Subcutaneous abdominal adipose tissue (tissue), 5 donors: ENCODE data around the gene KLHL41.
"Not testable (repeated sequence)": the region's sequence is repeated elsewhere in the genome, so short reads cannot be mapped to it uniquely, and the experiment has no call there.

Experiments
- H3K27ac ChIP-seq: one replicate; pipeline ENCODE4 v1.7.0; 2013; ENCODE audit warnings: low read depth, mild to moderate bottlenecking, inconsistent platforms, low read length, moderate library complexity
- H3K27me3 ChIP-seq, 5 donors: one replicate each; pipeline ENCODE4 v1.7.0; 2013; ENCODE audit warnings: low read length in 5 of 5, inconsistent platforms in 1 of 5; ENCODE audit not compliant: control insufficient read depth in 5 of 5, insufficient read depth in 4 of 5
- H3K36me3 ChIP-seq, 5 donors: one replicate each; pipeline ENCODE4 v1.7.0; 2013; ENCODE audit warnings: low read length in 5 of 5; ENCODE audit not compliant: control insufficient read depth in 5 of 5, insufficient read depth in 5 of 5
- H3K4me1 ChIP-seq, 5 donors: one replicate each; pipeline ENCODE4 v1.7.0; 2013; ENCODE audit warnings: low read length in 5 of 5, mild to moderate bottlenecking in 3 of 5, moderate library complexity in 1 of 5; ENCODE audit not compliant: control insufficient read depth in 5 of 5, insufficient read depth in 5 of 5
- H3K4me3 ChIP-seq, 5 donors: one replicate each; pipeline ENCODE4 v1.7.0; 2013; ENCODE audit warnings: low read length in 5 of 5, low read depth in 1 of 5
- H3K9ac ChIP-seq, 5 donors: one replicate each; pipeline ENCODE4 v1.7.0; 2013; ENCODE audit warnings: low read length in 5 of 5, mild to moderate bottlenecking in 4 of 5, moderate library complexity in 3 of 5
- H3K9me3 ChIP-seq, 5 donors: one replicate each; pipeline ENCODE4 v1.7.0; 2013; ENCODE audit warnings: low read length in 5 of 5; ENCODE audit not compliant: control insufficient read depth in 5 of 5
- donor health status: healthy.
- donor health status: healthy.
- donor health status: healthy.
- donor health status: healthy.
- donor health status: healthy.

The KLHL41 gene

DNA sequence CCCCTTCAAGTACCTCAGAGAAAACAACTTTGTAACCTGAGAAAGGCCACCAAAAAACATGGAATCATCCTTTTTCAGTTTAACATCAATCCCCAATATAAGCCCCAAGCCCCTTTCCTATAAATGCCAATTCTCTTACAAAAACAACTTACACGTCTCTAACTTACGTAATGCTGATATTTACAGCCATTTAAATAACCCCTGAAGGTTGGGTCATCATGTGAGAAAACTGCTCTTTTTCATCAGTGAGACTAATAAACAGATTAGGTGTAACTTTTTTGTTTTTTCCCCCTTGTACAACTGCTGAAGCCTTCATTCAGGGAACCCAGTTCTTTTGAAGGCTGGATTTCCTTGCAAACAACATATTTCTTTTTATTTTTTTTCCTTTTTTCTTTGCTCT is 60.4 kb downstream of the KLHL41 start:
- H3K27ac ChIP-seq = no peak overlapping the region
- no peaks in the 10 kb centered on the region for H3K27me3 ChIP-seq
- no peaks in the 10 kb centered on the region for H3K9me3 ChIP-seq
- H3K36me3 ChIP-seq = peaks cover 0 to 2% (median 0%) of the 10 kb centered on the region in 5 donors
- H3K4me1 ChIP-seq = peaks cover 0 to 13% (median 8%) of the 10 kb centered on the region in 5 donors
- H3K9ac ChIP-seq = no peak overlapping the region
- H3K4me3 ChIP-seq = no peak overlapping the region

DNA sequence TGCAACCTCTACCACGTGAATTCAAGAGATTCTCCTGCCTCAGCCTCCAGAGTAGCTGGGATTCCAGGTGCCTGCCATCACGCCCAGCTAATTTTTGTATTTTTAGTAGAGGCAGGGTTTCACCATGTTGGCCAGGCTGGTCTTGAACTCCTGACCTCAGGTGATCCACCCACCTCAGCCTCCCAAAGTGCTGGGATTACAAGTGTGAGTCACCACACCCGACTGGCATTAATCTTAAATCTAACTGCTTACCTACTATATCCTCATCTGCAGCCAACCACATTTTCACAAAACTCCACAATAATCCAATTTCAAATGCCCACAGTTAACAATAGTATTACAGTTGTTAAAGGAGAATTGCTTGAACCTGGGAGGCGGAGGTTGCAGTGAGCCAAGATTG is 61.2 kb downstream of the KLHL41 start:
- H3K27ac ChIP-seq, H3K36me3 ChIP-seq, H3K9me3 ChIP-seq, H3K9ac ChIP-seq, H3K27me3 ChIP-seq, H3K4me3 ChIP-seq: not testable (repeated sequence)
- peaks cover 0 to 13% (median 8%) of the 10 kb centered on the region in 5 donors for H3K4me1 ChIP-seq

DNA sequence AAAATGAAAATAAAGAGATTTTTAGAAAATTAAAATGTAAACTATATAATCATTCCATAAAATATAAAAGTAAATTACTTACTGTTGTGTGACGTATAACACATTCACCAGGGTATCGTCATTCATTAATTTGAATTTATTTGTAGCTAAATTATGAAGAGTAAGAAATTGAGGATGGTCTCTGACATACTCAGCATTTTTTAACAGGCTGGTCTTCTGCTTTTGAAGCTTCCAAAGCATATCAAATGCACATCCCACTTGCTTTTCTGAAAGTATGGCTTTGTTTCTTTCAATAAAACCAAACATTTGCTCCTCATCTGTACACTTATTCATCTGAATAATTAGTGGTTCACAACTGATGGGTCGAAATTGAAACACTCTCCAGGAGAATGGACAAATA is 62.1 kb downstream of the KLHL41 start:
- Histone ChIP-seq H3K4me3 (no peak overlapping the region), H3K4me1 (peaks cover 0 to 13% (median 8%) of the 10 kb centered on the region in 5 donors), H3K27ac (no peak overlapping the region), H3K36me3 (peaks cover 0 to 2% (median 0%) of the 10 kb centered on the region in 5 donors), H3K9ac (no peak overlapping the region), H3K9me3 (no peaks in the 10 kb centered on the region), H3K27me3 (no peaks in the 10 kb centered on the region)

GRCh38 chr2:169572189-169572588 is 62.7 kb downstream of the KLHL41 start:
- H3K4me1 ChIP-seq = peaks cover 0 to 13% (median 8%) of the 10 kb centered on the region in 5 donors
- no peaks in the 10 kb centered on the region for H3K9me3 ChIP-seq
- no peak overlapping the region for H3K4me3 ChIP-seq
- H3K9ac ChIP-seq = no peak overlapping the region
- peaks cover 0 to 2% (median 0%) of the 10 kb centered on the region in 5 donors for H3K36me3 ChIP-seq
- H3K27me3 ChIP-seq = no peaks in the 10 kb centered on the region
- H3K27ac ChIP-seq = no peak overlapping the region

GRCh38 chr2:169572821-169573159 is 63.3 kb downstream of the KLHL41 start:
- peak overlapping the region; percentile 89 to 99 (median 97) for H3K9ac ChIP-seq
- no peaks in the 10 kb centered on the region for H3K27me3 ChIP-seq
- peak overlapping the region; percentile 64 for H3K27ac ChIP-seq
- peaks cover 0 to 2% (median 0%) of the 10 kb centered on the region in 5 donors for H3K36me3 ChIP-seq
- peak overlapping the region; percentile 76 to 98 (median 96) for H3K4me3 ChIP-seq
- peaks cover 0 to 13% (median 8%) of the 10 kb centered on the region in 5 donors for H3K4me1 ChIP-seq
- no peaks in the 10 kb centered on the region for H3K9me3 ChIP-seq

GRCh38 chr2:169573160-169573973 is 63.9 kb downstream of the KLHL41 start, which contains the start of gene FASTKD1:
Gene FASTKD1, minus strand, starts transcription at chr2:169573865. Its CDS starts 1,836 bp downstream, at chr2:169572029.
- Histone ChIP-seq H3K9ac (peak within 1 kb of the TSS; percentile 89 to 99 (median 97)), H3K27me3 (no peaks in the 10 kb centered on the region), H3K4me3 (peak within 1 kb of the TSS; percentile 76 to 98 (median 96)), H3K36me3 (peaks cover 0 to 2% (median 0%) of the 10 kb centered on the region in 5 donors), H3K27ac (peak within 1 kb of the TSS; percentile 64), H3K4me1 (peaks cover 0 to 13% (median 8%) of the 10 kb centered on the region in 5 donors), H3K9me3 (no peaks in the 10 kb centered on the region)

DNA sequence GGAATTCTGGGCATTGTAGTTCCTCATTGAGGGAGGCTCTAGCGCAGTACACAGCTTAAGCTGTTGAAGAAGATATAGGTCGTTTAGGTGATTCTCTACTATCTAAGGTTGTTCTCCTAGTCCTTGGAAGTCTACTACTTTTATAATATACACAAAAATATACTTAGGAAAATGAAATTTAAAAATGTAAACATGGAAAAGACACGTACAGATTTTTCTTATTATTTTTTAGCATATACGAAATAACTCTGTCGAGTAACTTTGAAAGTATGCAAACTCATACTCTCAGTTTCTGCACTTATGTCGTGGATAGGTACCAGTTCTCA is 64.4 kb downstream of the KLHL41 start:
- H3K4me1 ChIP-seq = peaks cover 0 to 13% (median 8%) of the 10 kb centered on the region in 5 donors
- no peaks in the 10 kb centered on the region for H3K9me3 ChIP-seq
- peak overlapping the region; percentile 64 for H3K27ac ChIP-seq
- H3K4me3 ChIP-seq = peak overlapping the region; percentile 76 to 98 (median 96)
- no peaks in the 10 kb centered on the region for H3K27me3 ChIP-seq
- H3K36me3 ChIP-seq = peaks cover 0 to 1% (median 0%) of the 10 kb centered on the region in 5 donors
- peak overlapping the region in 2 of 5 donors; percentile 97 for H3K9ac ChIP-seq

DNA sequence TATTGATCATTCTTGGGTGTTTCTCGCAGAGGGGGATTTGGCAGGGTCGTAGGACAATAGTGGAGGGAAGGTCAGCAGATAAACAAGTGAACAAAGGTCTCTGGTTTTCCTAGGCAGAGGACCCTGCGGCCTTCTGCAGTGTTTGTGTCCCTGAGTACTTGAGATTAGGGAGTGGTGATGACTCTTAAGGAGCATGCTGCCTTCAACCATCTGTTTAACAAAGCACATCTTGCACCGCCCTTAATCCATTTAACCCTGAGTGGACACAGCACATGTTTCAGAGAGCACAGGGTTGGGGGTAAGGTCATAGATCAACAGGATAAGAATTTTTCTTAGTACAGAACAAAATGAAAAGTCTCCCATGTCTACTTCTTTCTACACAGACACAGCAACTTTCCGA is 65.0 kb downstream of the KLHL41 start:
- not testable (repeated sequence) for H3K9me3 ChIP-seq, H3K36me3 ChIP-seq, H3K27ac ChIP-seq, H3K4me3 ChIP-seq, H3K9ac ChIP-seq, H3K27me3 ChIP-seq
- peaks cover 0 to 13% (median 8%) of the 10 kb centered on the region in 5 donors for H3K4me1 ChIP-seq

DNA sequence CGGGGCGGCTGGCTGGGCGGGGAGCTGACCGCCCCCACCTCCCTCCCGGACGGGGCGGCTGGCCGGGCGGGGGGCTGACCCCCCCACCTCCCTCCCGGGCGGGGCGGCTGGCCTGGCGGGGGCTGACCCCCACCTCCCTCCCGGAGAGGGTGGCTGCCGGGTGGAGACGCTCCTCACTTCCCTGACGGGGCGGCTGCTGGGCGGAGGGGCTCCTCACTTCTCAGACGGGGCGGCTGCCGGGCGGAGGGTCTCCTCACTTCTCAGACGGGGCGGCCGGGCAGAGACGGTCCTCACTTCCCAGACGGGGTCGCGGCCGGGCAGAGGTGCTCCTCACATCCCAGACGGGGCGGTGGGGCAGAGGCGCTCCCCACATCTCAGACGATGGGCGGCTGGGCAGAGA is 65.8 kb downstream of the KLHL41 start:
- H3K27ac ChIP-seq, H3K9me3 ChIP-seq, H3K4me3 ChIP-seq, H3K27me3 ChIP-seq, H3K9ac ChIP-seq, H3K36me3 ChIP-seq: not testable (repeated sequence)
- peaks cover 0 to 13% (median 8%) of the 10 kb centered on the region in 5 donors for H3K4me1 ChIP-seq
